Calu3 (cell line): ENCODE data around the gene HIC2. TPM values are rescaled to one million over a fixed set of nuclear protein-coding genes. Genes with fewer than 3 reads are reported as not detected.
A peak's percentile ranks its signal among the peaks of the same experiment; 100 is the strongest.
"Not testable (repeated sequence)": the region's sequence is repeated elsewhere in the genome, so short reads cannot be mapped to it uniquely, and the experiment has no call there.

ENCODE experiments used
- BruUV-seq: library from RNA; stranded (reverse); fragments of 400-500 nt; replicated peaks from 2 replicates; lab custom pipeline; 2021; lab: Mats Ljungman, UMichigan
- CTCF ChIA-PET: fragments of 300-600 bp; sonication (Branson Sonifier 250); formaldehyde crosslinking; loops from one replicate; lab custom pipeline; 2022; ENCODE audit warnings: antibody characterized with exemption; lab: Charles Lee
- DNase-seq: peaks from one replicate; pipeline ENCODE4 v3.0.0; 2022
- H3K27ac Mint-ChIP-seq: one replicate; pipeline ENCODE4 v1.8.0; 2022; ENCODE audit warnings: mixed read lengths; ENCODE audit not compliant: unreplicated experiment
- H3K27me3 Mint-ChIP-seq: one replicate; pipeline ENCODE4 v1.8.0; 2022; ENCODE audit warnings: mixed read lengths; ENCODE audit not compliant: unreplicated experiment
- H3K36me3 Mint-ChIP-seq: one replicate; pipeline ENCODE4 v1.8.0; 2022; ENCODE audit warnings: mild to moderate bottlenecking, moderate library complexity, mixed read lengths; ENCODE audit not compliant: insufficient read depth, unreplicated experiment
- H3K4me1 Mint-ChIP-seq: one replicate; pipeline ENCODE4 v1.8.0; 2022; ENCODE audit warnings: mild to moderate bottlenecking, low read depth, mixed read lengths; ENCODE audit not compliant: unreplicated experiment
- H3K4me3 Mint-ChIP-seq: one replicate; pipeline ENCODE4 v1.8.0; 2022; ENCODE audit warnings: mild to moderate bottlenecking, low read depth, moderate library complexity, mixed read lengths; ENCODE audit not compliant: unreplicated experiment
- H3K9me3 Mint-ChIP-seq: one replicate; pipeline ENCODE4 v1.8.0; 2022; ENCODE audit warnings: low read depth, mixed read lengths; ENCODE audit not compliant: unreplicated experiment
- intact Hi-C: fragments of 100-400 bp; cut with micrococcal nuclease; formaldehyde crosslinking; loops from one replicate; pipeline ENCODE4 v1.10.0; 2022; ENCODE audit not compliant: unreplicated experiment
- total RNA-seq: library from RNA; stranded (reverse); gene quantifications from 2 replicates; pipeline ENCODE4 v1.2.3, GENCODE V29; 2022

HIC2 gene
- total RNA-seq, 1 experiment from 2014 or later = 7.7 TPM

DNA sequence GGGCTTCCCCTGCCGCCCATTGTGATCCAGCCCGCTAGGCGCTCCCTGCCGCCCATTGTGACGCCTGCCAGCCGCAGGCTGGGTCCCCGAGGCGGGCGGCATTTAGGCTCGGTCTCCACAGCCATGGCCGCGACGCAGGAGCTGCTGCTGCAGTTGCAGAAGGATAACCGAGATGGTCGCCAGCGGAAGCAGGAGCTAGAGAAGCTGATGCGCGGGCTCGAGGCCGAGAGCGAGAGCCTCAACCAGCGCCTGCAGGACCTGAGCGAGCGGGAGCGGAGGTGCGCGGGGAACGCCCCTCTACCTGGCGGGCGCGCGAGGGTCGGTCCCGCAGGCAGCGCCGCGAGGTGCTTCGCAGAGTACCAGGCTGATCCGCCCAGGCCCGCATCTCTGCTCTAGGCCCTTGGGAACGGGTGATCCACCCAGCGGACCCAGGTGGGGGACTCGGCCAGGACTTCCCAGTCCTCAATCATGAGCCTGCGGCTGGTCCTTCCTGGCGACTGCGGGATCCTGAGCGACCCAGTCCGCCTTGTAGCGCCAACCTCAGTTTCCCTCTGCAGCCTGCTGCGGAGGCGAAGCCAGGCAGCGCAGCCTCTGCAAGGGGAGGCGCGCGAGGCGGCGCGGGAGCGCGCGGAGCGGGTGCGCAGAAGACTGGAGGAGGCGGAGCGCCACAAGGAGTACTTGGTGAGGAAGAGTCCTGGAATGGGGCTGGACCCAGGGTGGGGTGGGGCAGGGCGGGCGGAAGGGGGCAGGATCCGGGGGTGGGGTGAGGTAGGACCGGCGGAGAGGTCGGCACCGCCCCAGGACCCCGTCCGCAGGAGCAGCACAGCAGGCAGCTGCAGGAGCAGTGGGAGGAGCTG is 50.4 kb downstream of the HIC2 start, which contains the start of gene TMEM191C:
Gene TMEM191C (plus strand): TSS at position 51 of the 857 bp plus-strand sequence. CDS start 73 bp downstream, at position 124.
- BruUV-seq, H3K4me1 Mint-ChIP-seq, H3K27me3 Mint-ChIP-seq, H3K9me3 Mint-ChIP-seq, CTCF ChIA-PET, DNase-seq, intact Hi-C loops, H3K36me3 Mint-ChIP-seq: not testable (repeated sequence)
- Mint-ChIP-seq H3K4me3 (peak within 1 kb of the TSS; percentile 70), H3K27ac (peak within 1 kb of the TSS; percentile 45)

DNA sequence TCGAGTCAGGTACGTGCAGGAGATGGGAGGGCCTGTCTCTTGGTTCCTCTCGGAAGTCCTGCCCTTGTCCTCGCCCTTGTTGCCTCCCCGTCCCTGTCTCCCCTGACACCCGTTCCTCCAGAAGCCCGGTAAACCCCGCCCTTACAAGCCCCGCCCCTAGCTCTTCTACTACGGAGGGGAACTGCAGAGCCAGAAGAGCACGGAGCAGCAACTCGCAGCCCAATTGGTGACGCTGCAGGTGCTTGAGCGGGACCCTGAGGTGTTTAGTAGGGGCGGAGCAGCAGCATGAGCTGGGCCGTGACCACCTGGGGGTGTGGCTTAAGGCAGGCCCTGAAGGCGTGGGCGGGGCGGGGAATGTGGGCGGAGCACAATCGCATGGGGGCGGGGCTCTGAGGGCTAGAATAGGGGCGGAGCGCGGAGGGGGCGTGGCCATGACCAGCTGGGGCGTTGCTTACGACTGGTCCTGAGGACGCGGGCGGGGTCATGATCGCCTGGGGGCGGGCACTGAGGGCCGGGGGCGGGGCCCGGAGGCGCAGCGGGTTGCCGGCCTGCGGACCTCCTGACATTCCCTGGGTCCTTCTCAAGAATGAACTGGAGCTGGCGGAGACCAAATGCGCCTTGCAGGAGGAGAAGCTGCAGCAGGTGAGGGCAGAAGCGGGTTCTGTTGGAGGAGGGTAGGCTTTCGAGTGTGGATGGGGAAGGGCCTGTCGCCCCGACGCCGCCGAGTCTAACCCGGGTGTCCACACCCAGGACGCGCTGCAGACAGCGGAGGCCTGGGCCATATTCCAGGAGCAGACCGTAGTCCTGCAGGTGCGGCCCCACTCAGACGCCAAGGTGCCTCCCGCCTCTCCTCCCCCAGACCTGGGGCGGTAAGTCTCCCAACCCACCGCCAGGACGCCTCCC is 51.3 kb downstream of the HIC2 start:
- CTCF ChIA-PET, H3K27me3 Mint-ChIP-seq, BruUV-seq, intact Hi-C loops, H3K9me3 Mint-ChIP-seq, H3K4me1 Mint-ChIP-seq, H3K36me3 Mint-ChIP-seq: not testable (repeated sequence)
- H3K4me3 Mint-ChIP-seq = peak overlapping the region; percentile 70
- H3K27ac Mint-ChIP-seq = peak overlapping the region; percentile 45
- DNase-seq = peak; percentile 87

DNA sequence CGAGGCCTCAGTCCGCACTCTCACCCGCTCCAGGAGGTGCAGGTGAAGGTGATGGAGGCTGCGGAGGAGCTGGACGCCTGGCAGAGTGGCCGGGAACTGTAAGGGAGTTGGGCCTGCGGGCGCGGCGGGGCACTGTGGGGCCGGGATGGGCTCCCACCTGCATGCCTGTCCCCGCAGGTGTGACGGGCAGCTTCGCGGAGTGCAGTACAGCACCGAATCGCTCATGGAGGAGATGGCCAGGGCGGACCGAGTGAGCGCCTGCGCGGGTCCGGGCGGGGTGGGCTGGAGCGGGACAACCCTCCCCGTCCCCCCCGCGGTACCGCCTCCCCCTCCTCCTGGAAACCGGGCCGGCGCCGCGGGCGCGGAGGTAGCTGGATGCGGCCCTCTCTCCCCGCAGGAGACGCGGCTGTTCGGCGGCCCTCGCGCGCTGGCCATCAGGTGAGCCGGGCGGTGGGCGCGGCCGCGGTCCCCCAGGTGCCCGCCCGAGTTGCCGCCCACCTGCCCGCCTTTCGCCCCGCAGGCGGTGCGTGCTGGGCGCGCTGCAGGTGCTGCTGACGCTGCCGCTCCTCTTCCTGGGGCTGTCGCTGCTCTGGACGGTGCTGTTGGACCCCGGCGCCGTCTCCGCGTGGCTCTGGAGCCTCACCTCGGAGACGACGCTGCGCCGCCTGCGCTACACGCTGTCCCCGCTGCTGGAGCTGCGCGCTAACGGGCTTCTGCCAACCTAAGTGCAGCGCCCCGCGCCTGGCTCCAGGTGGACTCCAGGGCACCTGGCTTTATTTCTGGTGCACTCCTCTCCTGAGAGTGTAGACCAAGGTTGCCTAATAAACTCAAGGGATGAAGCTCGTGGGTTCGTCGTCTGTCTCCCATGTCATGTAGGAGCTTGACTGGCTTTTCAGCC is 52.2 kb downstream of the HIC2 start:
- not testable (repeated sequence) for H3K4me1 Mint-ChIP-seq, DNase-seq

DNA sequence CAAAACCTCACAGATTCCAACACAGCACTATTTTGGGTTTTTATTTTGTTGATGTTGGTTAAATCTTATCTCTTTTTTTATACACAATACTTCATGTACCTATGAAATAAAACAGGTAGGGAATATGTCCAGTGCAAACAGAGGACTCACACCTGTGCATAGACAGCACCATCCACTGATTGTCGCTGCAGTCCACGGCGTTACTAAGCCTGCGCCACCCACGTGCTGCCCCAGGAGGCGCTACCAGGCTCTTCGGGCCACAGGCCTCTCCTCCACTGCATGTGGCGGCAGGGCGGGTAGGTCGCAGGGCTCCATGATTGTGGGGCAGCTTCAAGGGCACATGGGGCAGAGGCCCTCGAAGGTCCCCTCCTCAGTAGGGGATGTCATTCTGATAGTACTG is 55.8 kb downstream of the HIC2 start:
- BruUV-seq, intact Hi-C loops, H3K27ac Mint-ChIP-seq, H3K9me3 Mint-ChIP-seq, H3K36me3 Mint-ChIP-seq, H3K4me3 Mint-ChIP-seq, DNase-seq, H3K4me1 Mint-ChIP-seq, H3K27me3 Mint-ChIP-seq, CTCF ChIA-PET: not testable (repeated sequence)

More for the DNA sequence above, 52.2 kb downstream of the HIC2 start:
- BruUV-seq, intact Hi-C loops, H3K4me3 Mint-ChIP-seq, H3K27me3 Mint-ChIP-seq, H3K27ac Mint-ChIP-seq, H3K9me3 Mint-ChIP-seq, H3K36me3 Mint-ChIP-seq, CTCF ChIA-PET: not testable (repeated sequence)

DNA sequence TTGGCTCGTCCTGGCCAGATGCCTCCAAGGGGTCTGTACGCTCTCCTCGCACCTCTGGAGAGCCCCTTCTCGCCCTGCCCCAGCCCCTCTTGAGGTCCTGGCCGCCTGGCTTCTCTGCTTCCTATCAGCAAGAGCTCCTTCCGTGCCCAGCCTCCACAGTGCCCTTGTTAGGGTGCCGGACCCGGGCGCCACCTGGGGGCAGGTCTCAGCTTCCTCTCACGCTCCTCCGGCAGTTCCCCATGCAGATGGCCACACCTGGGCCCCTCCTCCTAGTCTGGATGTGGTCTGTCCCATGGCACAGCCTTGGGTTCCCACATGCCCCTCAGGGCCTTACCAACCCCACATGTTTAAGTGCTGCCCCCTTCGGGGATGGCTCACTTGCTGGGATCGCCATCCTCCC is 56.5 kb downstream of the HIC2 start:
- H3K27ac Mint-ChIP-seq, DNase-seq, H3K27me3 Mint-ChIP-seq, BruUV-seq, H3K9me3 Mint-ChIP-seq, intact Hi-C loops, H3K4me3 Mint-ChIP-seq, H3K36me3 Mint-ChIP-seq, CTCF ChIA-PET, H3K4me1 Mint-ChIP-seq: not testable (repeated sequence)

DNA sequence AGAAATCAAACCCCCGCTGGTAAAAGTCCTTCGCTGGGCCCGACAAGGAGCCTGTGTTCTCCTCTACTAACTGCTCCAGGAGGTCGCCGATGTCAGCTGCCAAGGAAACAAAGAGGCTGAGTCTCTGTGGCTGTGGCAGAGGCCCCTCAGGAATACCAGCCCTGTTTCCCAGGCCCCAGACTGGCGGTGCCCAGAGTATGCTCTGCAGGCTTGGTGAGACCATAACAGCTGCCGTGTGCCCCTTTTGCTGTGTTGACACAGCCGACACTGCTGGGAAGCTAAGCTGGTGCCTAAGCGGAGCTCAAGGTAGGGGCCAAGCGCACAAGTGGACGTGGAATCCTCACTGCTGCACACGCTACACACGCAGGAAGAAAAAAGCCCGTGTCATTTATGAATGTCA is 66.9 kb downstream of the HIC2 start:
- CTCF ChIA-PET, BruUV-seq, H3K4me3 Mint-ChIP-seq, H3K27ac Mint-ChIP-seq, H3K4me1 Mint-ChIP-seq, intact Hi-C loops, DNase-seq, H3K27me3 Mint-ChIP-seq, H3K36me3 Mint-ChIP-seq, H3K9me3 Mint-ChIP-seq: not testable (repeated sequence)

DNA sequence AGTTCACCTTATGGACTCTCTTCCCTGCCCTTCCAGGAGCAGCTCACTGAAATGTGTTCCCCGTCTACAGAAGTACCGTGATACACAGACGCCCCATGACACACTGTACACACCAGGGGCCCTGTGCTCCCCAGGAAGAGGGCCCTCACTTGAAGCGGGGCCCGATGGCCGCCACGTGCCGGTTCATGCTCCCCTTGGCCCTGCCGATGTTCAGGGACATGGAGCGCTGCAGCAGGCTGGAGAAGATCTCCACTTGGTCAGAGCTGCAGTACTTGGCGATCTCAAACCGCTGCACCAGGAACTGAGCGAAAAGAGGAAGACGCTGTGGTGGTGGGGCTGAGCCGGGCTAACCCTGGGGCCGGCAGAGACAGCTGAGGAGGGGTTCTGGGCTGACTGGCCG is 70.6 kb downstream of the HIC2 start:
- DNase-seq, H3K4me3 Mint-ChIP-seq, H3K36me3 Mint-ChIP-seq, H3K27ac Mint-ChIP-seq, BruUV-seq, H3K27me3 Mint-ChIP-seq, H3K4me1 Mint-ChIP-seq, CTCF ChIA-PET, intact Hi-C loops, H3K9me3 Mint-ChIP-seq: not testable (repeated sequence)

DNA sequence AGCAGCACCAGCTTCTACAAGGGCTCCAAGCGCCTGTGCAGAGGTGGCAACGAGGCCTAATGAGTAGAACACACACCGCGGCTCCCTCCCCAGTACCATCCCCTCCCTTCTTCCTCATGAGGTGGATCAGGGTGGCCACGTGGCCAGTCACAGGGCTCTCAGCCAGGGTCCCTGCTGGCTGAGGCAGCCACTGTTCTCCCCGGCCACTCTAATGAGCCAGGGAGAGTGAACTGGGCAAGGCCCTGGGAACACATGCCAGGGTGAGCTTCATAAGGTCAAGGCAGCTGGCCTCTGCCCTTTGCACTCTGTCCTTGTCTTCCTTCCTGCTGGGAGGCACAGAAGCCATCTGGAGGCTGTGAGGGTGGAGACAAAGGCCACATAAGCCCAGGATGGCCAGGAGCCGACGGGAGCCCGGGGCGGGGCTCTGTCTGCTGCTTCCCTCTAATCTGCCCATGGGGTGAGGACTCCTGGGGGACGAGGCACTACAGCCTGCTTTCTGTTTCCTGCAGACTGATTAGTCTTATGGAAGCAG is 72.0 kb downstream of the HIC2 start:
- intact Hi-C loops = not testable (repeated sequence)

DNA sequence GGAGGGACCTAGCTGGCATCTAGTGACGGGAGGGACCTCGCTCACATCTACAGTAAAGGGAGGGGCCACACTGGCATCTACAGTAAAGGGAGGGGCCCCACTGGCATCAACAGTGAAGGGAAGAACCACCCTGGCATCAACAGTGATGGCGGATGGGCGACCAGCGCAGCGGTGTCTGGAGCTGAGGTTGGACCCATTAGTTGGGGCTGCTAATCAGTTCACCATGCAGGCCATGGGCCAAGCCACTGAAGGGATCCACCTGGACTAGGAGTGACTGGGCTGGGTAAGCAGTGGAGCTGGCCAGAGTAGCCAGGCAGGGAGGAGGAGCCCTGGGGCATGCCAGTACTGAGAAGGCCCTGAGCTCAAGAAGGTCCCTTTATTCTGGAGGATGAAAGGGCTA is 73.4 kb downstream of the HIC2 start:
- H3K9me3 Mint-ChIP-seq, H3K36me3 Mint-ChIP-seq, CTCF ChIA-PET, BruUV-seq, DNase-seq, H3K27me3 Mint-ChIP-seq, H3K4me1 Mint-ChIP-seq, intact Hi-C loops, H3K27ac Mint-ChIP-seq, H3K4me3 Mint-ChIP-seq: not testable (repeated sequence)

More for the DNA sequence above, 72.0 kb downstream of the HIC2 start:
- H3K27me3 Mint-ChIP-seq, CTCF ChIA-PET, H3K4me1 Mint-ChIP-seq, H3K4me3 Mint-ChIP-seq, BruUV-seq, H3K27ac Mint-ChIP-seq, DNase-seq, H3K36me3 Mint-ChIP-seq, H3K9me3 Mint-ChIP-seq: not testable (repeated sequence)
